Activated CD4-positive, alpha-beta T cell treated with anti-CD3 and anti-CD28 coated beads for 4 hours (primary cell): Measurements from ENCODE around the gene NRCAM.
"Not testable (repeated sequence)": the region's sequence is repeated elsewhere in the genome, so short reads cannot be mapped to it uniquely, and the experiment has no call there.

Experiments
- DNase-seq, 2 donors: peaks; one replicate each; pipeline ENCODE4 v3.0.0-alpha.2; 2020

The NRCAM gene

DNA sequence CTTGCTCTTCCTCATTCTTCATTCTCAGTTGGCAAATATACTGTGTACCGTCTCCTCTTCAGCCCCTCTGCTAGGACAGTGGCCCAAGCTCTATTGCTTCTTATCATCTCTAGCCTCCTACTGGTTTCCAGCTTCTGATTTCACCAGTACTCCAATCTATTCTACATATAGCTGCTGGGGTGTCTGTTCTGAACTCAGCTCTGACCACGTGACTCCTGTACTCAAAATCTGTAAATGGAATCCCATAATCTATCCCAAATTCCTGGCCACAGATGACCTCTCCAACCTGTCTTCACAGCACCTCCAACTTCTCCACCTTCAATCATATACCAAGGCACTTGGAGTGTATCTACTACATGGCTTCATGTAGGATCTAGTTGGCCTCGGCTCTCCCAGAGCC lies 152.9 kb downstream of the NRCAM start:
- DNase-seq: no peak

DNA sequence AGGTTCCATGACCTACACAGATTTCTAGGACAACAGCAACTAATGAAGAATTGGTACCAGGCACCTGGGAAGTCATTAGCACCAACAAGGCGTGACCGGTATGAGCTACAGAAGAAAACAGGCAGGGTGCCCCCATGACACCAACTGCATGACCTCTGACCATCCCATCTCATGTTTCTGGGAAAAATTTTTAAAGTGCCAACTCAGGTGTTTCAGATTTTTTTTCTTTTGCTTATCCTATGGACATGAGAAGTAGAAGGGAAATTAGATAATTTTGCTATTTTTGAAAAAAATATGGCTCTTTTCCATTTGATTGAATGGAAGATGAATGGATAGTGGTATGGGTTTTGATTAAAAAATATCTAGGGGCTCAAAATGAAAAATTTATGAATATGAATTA lies 154.8 kb downstream of the NRCAM start:
- no peak for DNase-seq

GRCh38 chr7:108299251-108299973 lies 156.8 kb downstream of the NRCAM start:
- no peak for DNase-seq

GRCh38 chr7:108296911-108297310 lies 159.3 kb downstream of the NRCAM start:
- DNase-seq: no peak

GRCh38 chr7:108294595-108294994 lies 161.6 kb downstream of the NRCAM start:
- DNase-seq: no peak

GRCh38 chr7:108293149-108293612 lies 163.1 kb downstream of the NRCAM start:
- no peak for DNase-seq

- DNase-seq: no peak
Observed at GRCh38 chr7:108292541-108292940, 163.7 kb downstream of the NRCAM start.

GRCh38 chr7:108291791-108292440 lies 164.3 kb downstream of the NRCAM start:
- no peak for DNase-seq

DNA sequence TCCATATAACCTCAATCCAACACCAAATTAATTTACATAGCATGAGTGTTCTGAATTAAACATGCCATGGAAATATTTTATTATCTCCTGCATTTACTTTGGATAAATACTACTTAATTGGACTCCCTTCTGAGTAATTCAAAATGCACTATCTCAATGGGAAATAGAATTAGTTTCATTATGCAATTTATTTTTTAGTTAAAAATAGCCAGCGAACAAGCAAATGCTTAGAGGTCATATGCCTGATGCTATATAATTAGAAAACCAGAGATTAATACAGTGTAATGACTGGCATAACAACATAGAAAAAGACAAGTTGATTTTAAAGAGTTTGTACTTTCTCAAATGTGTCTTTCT lies 165.1 kb downstream of the NRCAM start:
- DNase-seq: no peak

GRCh38 chr7:108290459-108291151 lies 165.6 kb downstream of the NRCAM start:
- DNase-seq: no peak

DNA sequence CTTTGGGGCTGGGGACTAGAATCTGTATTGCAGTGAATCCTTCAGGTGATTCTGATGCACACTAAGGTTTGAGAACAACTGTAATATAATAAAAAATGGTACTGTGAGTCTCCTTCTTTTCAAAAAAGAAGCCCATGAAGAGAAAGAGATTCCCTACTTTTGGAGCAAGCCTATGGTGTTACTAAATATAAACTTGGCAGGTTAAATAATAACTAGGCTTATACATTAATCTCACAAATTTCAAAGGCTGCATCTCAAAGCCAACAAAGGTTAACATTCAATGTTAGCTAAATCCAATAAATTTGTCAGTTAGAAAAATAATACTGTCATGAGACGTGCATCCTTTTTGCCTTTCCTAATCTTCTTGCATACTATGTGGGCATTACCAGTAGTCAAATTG lies 166.4 kb downstream of the NRCAM start:
- DNase-seq: no peak

GRCh38 chr7:108287857-108288256 lies 168.4 kb downstream of the NRCAM start:
- DNase-seq: no peak

DNA sequence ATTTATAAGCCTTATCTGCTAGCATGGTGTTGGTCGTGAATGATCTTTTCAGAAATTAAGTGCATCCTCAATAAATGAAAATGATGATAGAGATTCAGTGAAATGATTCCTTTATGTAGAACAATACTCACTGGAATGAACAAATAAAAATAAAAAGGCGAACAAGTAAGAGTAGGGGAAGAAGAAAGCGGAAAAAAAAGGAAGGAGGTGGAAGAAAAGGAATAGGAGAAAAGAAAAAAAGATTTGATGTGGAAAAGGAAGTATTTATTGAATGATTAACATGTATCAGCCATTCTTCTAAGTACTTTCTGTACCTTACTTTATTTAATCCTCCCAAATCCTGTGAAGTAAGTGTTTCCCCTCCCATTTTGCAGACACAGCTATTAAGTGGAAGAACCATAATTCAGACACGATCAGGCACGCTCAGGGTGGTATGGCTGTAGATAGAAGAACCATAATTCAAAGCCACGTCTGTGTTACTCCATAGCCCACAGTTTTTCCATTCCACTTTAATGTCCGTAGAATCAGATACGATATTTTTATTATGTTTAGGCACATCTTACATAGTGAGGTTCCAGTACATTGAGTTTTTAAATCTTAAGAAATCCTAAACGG lies 169.8 kb downstream of the NRCAM start:
- DNase-seq: no peak

DNA sequence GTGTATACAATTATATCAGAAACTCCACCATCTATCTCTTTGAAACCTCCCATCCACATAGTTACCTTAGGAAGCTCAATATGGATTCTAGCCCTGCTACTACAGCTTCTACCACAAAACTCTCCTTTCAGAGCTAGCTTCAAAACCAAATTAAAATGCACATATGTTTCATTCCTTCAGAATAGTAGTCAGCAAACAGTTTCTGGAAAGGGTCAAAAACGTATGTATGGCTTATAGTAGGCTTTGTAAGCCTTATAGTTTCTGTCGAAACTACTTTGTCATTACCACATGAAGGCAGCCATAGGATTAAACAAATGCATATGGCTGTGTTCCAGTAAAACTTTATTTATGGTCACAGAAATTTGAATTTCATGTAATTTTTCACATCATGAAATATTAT lies 170.5 kb downstream of the NRCAM start:
- DNase-seq: no peak

GRCh38 chr7:108285003-108285368 lies 171.2 kb downstream of the NRCAM start:
- no peak for DNase-seq

DNA sequence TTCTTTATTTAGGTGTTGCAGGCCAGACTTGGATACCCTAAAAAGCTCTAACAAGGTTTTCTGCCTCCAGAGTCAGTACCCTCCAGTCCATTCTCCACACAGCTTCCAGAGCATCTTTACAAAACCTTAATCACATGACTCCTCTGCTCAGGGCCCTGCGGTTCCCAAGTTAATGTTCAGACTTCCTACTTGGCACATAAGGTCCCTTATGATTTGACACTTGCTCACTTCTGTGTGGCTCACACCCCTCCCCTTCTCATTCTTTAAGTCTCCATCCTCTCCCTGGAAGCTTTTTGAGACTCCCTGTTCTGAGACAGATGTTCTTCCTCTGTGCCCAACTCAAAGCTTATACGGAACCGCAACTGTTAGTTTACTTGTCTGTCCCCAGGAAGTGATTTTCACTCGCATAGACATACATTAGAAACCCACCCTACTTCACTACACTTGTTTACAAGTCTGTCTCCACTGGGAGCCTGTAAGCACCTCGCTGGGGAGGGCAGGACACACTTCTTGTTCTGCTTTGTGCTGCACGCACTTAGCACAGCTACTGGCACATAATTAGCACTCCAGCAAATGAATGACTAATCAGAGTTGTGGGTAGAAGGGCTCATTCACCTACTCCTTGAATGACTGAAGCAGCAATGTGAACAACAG lies 171.8 kb downstream of the NRCAM start:
- no peak for DNase-seq

- no peak for DNase-seq
Observed at GRCh38 chr7:108283252-108283651, 173.0 kb downstream of the NRCAM start.

DNA sequence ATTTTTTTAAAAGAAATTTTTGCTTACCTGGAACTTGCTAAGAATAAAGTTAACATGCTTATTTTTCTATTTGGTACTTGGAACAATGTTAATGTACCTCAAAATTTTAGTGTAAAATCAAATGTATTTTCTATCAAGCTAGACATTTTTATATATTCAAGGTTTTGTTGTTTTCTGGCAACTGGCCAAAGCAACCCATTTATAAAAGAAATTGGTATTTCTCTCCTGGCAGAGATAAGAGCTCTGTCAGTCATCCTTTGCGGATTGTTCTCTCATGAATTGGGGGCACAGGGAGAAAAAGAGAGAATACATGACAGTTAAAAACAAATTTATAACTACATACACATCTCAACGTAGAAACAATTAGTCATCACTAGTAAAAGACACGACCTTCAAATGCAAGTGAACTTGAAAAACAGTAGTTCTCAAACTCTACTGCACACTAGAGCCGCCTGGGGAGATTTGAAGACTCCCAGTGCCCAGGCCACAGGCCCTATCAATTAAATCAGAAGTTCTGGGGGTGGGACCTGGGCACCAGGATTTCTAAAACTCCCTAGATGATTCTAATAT lies 173.7 kb downstream of the NRCAM start:
- DNase-seq: no peak

DNA sequence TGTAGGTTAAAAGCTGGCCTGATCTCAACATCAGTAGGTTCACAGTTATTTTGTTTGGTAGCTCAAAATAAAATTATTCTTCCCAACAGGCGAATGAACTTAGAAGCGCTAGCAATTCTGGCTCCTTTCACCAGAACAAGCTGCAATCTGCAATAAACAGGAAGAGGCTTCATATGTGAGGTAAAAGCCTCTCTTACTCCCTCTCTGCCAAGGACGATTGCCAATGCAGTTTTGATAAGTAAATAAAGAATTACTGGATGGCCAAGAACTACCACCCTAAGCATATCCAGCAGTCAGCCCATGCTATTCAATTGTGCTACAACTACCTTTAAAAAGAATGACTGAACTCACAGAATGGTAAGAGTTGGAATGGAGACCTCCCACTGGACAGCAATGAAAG lies 176.1 kb downstream of the NRCAM start:
- no peak for DNase-seq

- DNase-seq: no peak
Observed at GRCh38 chr7:108278776-108279175, 177.5 kb downstream of the NRCAM start.

- no peak for DNase-seq
Observed at GRCh38 chr7:108278281-108278680, 178.0 kb downstream of the NRCAM start.

GRCh38 chr7:108274447-108274846 lies 181.8 kb downstream of the NRCAM start:
- not testable (repeated sequence) for DNase-seq

GRCh38 chr7:108272891-108273290 lies 183.3 kb downstream of the NRCAM start:
- DNase-seq: not testable (repeated sequence)
